BLaER1 treated with 17β-estradiol and CSF1 and Interleukin-3, amounts not matched to agents 10 nM and 100 nM (cell line): ENCODE data around the gene HLA-DMA.

Experiments used
- H3K27ac ChIP-seq, 11 experiments: shearing (Covaris generic); formaldehyde crosslinking; 2 replicates each; pipeline ENCODE4 v1.8.1; 2022
- H3K27me3 ChIP-seq, 11 experiments: shearing (Covaris generic); formaldehyde crosslinking; 2 replicates each; pipeline ENCODE4 v1.8.1; 2022
- H3K36me3 ChIP-seq, 11 experiments: shearing (Covaris generic); formaldehyde crosslinking; 2 replicates each; pipeline ENCODE4 v1.8.1; 2022
- H3K4me1 ChIP-seq, 10 experiments: shearing (Covaris generic); formaldehyde crosslinking; 2 replicates each; pipeline ENCODE4 v1.8.1; 2022
- H3K4me2 ChIP-seq, 11 experiments: shearing (Covaris generic); formaldehyde crosslinking; 2 replicates each; pipeline ENCODE4 v1.8.1; 2022
- H3K4me3 ChIP-seq, 10 experiments: shearing (Covaris generic); formaldehyde crosslinking; 2 replicates each; pipeline ENCODE4 v1.8.1; 2022
- H3K9ac ChIP-seq, 11 experiments: shearing (Covaris generic); formaldehyde crosslinking; 2 replicates each; pipeline ENCODE4 v1.8.1; 2022
- H3K9me3 ChIP-seq, 11 experiments: shearing (Covaris generic); formaldehyde crosslinking; replicated peaks in 1 of 11; 2 replicates each; pipeline ENCODE4 v1.8.1; 2022
- H4K20me1 ChIP-seq, 11 experiments: shearing (Covaris generic); formaldehyde crosslinking; 2 replicates each; pipeline ENCODE4 v1.8.1; 2022
- Cebpa-rat ChIP-seq, 11 experiments: shearing (Covaris generic); IDR thresholded peaks; 2 replicates each; pipeline ENCODE4 v1.8.1; 2022

The HLA-DMA gene

GRCh38 chr6:32908897-32909296 is 44.0 kb downstream of the HLA-DMA start:
- Histone ChIP-seq H4K20me1 (no peaks in the 10 kb centered on the region), H3K27ac (no peak overlapping the region), H3K4me3 (no peak overlapping the region), H3K27me3 (no peaks in the 10 kb centered on the region), H3K9ac (no peak overlapping the region), H3K4me1 (no peaks in the 10 kb centered on the region), H3K36me3 (no peaks in the 10 kb centered on the region), H3K9me3 (no peaks in the 10 kb centered on the region), H3K4me2 (no peak overlapping the region)
- TF ChIP-seq Cebpa-rat (IDR thresholded peaks at IDR 0.05), result no peak

DNA sequence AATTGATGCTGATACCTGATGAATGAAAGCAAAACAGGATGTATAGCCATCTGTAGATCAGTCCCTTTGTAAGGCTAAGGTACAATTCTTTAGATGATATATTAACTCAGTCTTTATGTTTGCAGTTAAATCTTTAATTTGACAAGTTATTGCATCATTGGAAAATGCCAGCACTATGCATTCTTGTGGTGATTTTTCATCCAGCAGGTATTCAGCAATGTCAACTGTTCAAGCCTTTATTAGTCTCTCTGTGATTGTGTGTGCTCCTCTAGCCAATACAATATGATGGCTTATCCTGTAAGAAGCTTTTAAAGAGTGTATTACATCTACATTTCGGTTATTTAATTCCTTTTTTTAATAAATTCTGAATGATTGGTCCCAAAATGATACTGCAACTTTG is 46.4 kb downstream of the HLA-DMA start:
- Histone ChIP-seq H3K27ac (no peak overlapping the region), H3K36me3 (peaks cover under 1 to 9% (median 3%) of the 10 kb centered on the region in 11 experiments; a peak in 17 of 22 replicates), H3K4me2 (no peak overlapping the region), H3K27me3 (no peaks in the 10 kb centered on the region), H3K4me1 (no peaks in the 10 kb centered on the region), H3K9ac (no peak overlapping the region), H3K9me3 (no peaks in the 10 kb centered on the region), H4K20me1 (no peaks in the 10 kb centered on the region), H3K4me3 (no peak overlapping the region)
- TF ChIP-seq Cebpa-rat (IDR thresholded peaks at IDR 0.05), result no peak

GRCh38 chr6:32905078-32905477 is 47.8 kb downstream of the HLA-DMA start:
- Histone ChIP-seq H3K4me3 (no peak overlapping the region), H3K27me3 (no peaks in the 10 kb centered on the region), H3K27ac (no peak overlapping the region), H3K4me2 (no peak overlapping the region), H4K20me1 (no peaks in the 10 kb centered on the region; a peak in 1 of 22 replicates), H3K36me3 (peaks cover 9 to 21% (median 13%) of the 10 kb centered on the region in 11 experiments; a peak in 20 of 22 replicates), H3K9ac (no peak overlapping the region), H3K9me3 (no peaks in the 10 kb centered on the region), H3K4me1 (no peaks in the 10 kb centered on the region)
- TF ChIP-seq Cebpa-rat (IDR thresholded peaks at IDR 0.05), result no peak

GRCh38 chr6:32903952-32904351 is 48.9 kb downstream of the HLA-DMA start:
- Histone ChIP-seq H3K4me3 (no peak overlapping the region), H3K4me2 (no peak overlapping the region), H3K27me3 (no peaks in the 10 kb centered on the region), H3K9me3 (no peaks in the 10 kb centered on the region), H3K27ac (no peak overlapping the region), H3K4me1 (no peaks in the 10 kb centered on the region), H3K36me3 (peaks cover 9 to 21% (median 13%) of the 10 kb centered on the region in 11 experiments; a peak in 20 of 22 replicates), H3K9ac (no peak overlapping the region), H4K20me1 (no peaks in the 10 kb centered on the region; a peak in 1 of 22 replicates)
- TF ChIP-seq Cebpa-rat (IDR thresholded peaks at IDR 0.05), result no peak
